HFF-Myc (cell line): ENCODE results near the gene CDC27.
"Not testable (repeated sequence)": the region's sequence is repeated elsewhere in the genome, so short reads cannot be mapped to it uniquely, and the experiment has no call there.

Experiments
- DNase-seq: peaks from one replicate; pipeline ENCODE4 v3.0.0-alpha.2; 2011; ENCODE audit warnings: low read depth; ENCODE audit errors: extremely low read depth
- H3K4me3 ChIP-seq: replicated peaks from 2 replicates; pipeline ENCODE4 v1.5.1; 2011; ENCODE audit warnings: low read depth, mild to moderate bottlenecking, control low read depth, low read length
- CTCF ChIP-seq: IDR thresholded peaks from 2 replicates; pipeline ENCODE4 v1.5.1; 2012; ENCODE audit warnings: mild to moderate bottlenecking, low read depth, low read length, control low read depth; ENCODE audit errors: missing control alignments

The CDC27 gene

DNA sequence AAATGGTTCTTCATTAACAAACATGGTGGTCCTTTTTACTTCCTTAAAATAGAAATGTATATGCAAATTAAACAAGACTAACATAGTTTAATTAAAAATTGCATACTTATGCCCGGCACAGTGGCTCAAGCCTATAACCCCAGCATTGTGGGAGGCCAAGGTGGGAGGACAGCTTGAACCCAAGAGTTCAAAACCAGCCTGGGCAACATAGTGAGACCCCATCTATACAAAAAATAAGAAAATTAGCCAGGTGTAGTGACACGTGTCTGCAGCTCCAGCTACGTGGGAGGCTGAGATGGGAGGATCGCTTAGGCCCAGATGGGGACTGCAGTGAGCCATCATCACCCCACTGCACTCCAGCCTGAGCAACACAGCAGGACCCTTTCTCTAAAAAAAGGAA lies 18.4 kb downstream of the CDC27 start:
- H3K4me3 ChIP-seq, result no peak overlapping the region
- TF ChIP-seq CTCF, result no peak
- no peak for DNase-seq

- DNase-seq, result not testable (repeated sequence)
Observed at GRCh38 chr17:47168896-47169295, 20.2 kb downstream of the CDC27 start.

GRCh38 chr17:47166854-47167253 lies 22.2 kb downstream of the CDC27 start:
- not testable (repeated sequence) for H3K4me3 ChIP-seq, DNase-seq

More at GRCh38 chr17:47168896-47169295, 20.2 kb downstream of the CDC27 start:
- H3K4me3 ChIP-seq, result not testable (repeated sequence)

- no peak overlapping the region for H3K4me3 ChIP-seq
- no peak for TF ChIP-seq CTCF
- DNase-seq, result no peak
Observed at GRCh38 chr17:47165137-47165536, 24.0 kb downstream of the CDC27 start.

DNA sequence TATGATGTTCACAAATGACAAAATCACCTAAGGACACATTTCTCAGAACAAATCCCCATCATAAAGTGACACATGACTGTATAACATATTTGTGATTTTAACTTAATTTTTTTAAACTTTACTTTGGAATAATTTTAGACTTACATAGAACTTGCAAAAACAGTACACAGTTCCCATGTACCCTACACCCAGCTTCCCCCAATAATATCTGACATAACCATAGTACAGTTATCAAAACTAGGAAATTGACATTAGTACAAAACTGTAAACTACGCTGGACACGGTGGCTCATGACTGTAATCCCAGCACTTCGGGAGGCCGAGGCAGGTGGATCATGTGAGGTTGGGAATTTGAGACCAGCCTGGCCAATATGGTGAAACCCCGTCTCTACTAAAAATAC lies 24.8 kb downstream of the CDC27 start:
- no peak for TF ChIP-seq CTCF
- no peak overlapping the region for H3K4me3 ChIP-seq
- DNase-seq, result no peak

DNA sequence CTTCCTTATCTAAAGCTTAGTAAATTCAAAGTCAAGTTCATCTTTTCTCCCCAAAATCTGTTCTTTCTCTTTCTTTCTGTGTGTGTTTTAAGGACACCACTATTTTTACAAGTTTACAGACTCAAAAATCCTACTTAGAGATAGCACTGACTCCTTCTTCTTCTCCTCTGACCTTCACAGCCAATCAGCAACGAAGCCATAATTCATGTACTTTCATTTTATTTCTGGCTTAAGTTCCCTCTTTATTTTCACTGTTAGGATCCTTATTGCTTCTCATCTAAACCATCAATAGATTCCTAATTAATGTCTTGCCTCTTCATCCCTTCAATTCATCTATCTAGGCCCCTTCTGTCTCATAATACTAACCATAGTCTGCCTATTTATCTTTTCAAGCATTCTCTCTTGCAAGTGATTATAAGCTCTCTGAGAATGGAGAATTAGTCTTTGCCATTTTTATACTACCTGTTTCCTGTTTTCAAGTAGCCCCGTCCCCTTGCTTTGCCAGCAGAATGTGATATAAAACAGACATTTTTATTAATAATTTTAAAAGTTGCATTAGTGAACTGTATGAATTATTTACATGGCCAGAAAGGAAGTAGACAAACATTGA lies 27.0 kb downstream of the CDC27 start:
- TF ChIP-seq CTCF, result no peak
- no peak overlapping the region for H3K4me3 ChIP-seq
- DNase-seq, result no peak

DNA sequence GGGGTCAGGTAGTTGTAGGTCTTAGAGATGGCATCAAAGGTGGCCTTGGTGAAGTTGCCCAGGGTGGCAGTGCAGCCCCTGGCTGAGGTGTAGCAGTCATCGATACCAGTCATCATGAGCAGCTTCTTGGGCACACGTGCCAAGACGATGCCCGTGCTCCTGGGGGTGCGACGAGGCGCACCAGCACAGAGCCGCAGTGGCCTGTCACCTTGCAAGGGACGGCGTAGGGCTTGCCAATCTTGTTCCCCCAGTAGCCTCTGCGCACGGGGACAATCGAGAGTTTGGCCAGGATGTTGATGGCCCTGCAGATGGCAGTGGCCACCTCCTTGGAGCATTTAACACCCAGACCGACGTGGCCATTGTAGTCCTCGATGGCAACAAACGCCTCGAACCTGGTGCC lies 29.8 kb downstream of the CDC27 start:
- TF ChIP-seq CTCF, result no peak
- no peak overlapping the region for H3K4me3 ChIP-seq
- DNase-seq, result no peak

- no peak for DNase-seq
- no peak for TF ChIP-seq CTCF
- H3K4me3 ChIP-seq, result no peak overlapping the region
Observed at GRCh38 chr17:47145351-47145750, 43.7 kb downstream of the CDC27 start.
